Epithelial cell of prostate (primary cell): ENCODE measurements around the gene PCP2.
"Not testable (repeated sequence)": the region's sequence is repeated elsewhere in the genome, so short reads cannot be mapped to it uniquely, and the experiment has no call there.

Experiments
- DNase-seq: peaks from one replicate; pipeline ENCODE4 v3.0.0-alpha.2; 2011; ENCODE audit warnings: low read depth, low spot score
- H3K27ac ChIP-seq: fragments of 450-650 bp; 2 replicates; pipeline ENCODE4 v1.5.1; 2017; ENCODE audit warnings: mild to moderate bottlenecking

PCP2 gene

DNA sequence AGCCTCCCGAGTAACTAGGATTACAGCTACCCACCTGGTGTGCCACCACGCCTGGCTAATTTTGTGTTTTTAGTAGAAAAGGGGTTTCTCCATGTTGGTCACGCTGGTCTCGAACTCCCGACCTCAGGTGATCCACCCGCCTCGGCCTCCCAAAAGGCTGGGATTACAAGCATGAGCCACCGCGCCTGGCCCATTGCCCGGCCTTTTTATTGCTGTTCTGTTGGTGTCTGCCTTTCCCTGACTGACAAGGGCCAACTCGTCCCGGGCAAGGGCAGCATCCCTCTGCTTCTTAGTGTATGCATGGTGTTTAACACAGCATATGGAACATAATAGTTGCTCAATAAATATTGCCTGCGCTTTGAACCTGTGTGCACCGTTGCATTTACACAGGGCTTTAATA lies 29.1 kb upstream of the PCP2 start:
- DNase-seq: no peak
- H3K27ac ChIP-seq: no peak overlapping the region

DNA sequence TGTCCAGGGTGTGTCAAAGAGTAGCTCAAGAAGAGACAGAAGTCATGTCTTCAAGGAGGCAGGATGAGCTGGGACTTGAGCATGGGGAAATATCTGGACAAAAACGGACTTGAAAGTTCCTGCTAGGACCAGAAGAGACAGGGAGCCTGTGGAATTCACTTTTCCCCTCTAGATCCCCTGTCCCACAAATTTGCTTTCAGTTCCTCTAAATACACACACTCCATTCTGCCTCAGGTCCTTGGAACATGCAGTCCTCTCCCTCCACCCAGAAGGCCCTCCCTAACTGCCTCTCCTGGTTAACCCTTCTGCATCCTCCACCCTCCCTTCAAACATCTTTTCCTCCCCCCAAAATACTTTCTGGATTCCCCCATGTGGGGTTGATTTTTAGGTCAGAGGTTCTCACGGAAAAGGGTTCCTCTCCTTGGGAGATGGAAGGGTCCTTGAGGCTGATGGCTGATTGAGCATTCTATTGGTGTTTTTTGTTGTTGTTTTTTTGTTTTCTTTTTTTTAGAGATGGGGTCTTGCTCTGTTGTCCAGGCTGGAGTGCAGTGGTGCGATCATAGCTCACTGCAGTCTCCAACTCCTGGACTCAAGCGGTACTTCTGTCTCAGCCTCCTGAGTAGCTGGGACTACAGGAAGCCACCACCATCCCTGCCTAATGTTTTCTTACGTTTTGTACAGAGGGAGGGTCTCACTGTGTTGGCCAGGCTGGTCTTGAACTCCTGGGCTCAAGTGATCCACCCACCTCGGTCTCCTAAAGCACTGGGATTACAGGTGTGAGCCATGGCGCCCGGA lies 28.4 kb upstream of the PCP2 start:
- no peak overlapping the region for H3K27ac ChIP-seq
- no peak for DNase-seq

DNA sequence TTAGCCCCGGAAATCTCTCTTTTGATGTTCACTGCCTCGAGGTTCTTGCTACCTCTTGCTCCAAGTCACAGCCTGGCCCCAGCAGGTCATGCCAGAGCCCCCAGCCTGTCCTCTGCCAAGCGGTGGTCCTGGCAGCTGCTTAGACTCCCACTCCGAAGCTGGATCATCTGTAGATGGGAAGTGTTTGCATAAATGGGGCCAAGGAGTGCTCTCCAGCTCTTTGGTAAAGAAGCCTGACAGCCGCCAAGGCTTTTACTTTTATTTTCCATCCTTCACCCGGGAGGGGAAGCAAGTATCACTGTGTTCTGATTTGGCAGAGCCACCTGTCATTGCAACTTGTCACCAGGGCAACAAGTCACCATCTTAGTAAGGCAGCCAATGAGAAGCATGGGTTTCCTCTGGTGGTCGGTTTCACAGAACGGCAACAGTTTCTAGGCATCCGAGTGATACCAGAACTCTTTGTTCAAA lies 24.7 kb upstream of the PCP2 start:
- DNase-seq: no peak
- H3K27ac ChIP-seq: no peak overlapping the region

DNA sequence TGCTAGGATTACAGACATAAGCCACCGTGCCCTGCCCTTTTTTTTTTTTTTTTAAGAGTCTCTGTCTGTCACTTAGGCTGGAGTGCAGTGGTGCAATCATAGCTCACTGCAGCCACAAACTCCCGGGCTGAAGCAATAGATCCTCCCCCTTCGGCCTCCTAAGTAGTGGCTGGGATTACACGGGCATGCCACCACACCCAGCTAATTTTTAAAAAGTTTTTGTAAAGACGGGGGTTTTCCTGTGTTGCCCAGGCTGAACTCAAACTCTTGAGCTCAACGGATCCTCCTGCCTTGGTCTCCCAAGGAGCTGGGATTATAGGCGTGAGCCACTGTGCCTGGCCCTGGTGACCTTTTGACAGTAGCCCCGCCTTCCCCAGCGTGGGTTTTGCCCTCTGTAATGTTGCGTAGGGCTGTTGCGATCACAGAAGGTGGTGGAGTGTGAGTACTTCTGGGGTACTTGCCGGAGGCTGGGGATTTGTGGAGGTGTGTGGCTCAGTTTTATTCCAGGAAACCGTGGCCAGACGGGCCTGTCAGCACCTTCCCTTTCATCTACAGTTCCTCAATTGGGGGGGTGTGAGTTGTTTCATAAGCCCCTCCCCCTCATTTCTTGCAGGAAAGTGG lies 23.7 kb upstream of the PCP2 start:
- H3K27ac ChIP-seq: no peak overlapping the region
- no peak for DNase-seq

DNA sequence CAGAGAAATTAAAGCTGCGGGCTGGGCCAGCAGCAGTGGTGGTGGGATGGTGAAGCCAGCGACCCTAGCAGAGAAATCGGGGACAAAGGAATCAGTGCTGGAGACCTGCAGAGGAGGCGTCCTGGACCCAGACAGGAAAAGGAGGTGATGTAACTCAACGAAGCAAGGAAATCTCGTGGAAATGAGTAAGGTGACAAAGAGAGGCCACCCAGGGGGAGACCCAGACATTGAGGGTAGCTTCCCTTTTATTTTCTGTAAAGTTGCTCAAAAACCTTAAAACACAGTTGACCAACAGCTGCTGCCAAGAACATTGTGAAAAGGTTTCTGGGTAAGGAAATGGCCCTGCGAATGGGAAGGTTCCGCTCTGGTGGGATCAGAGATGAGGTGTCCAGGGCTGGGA lies 22.1 kb upstream of the PCP2 start:
- no peak for DNase-seq
- H3K27ac ChIP-seq: no peak overlapping the region

DNA sequence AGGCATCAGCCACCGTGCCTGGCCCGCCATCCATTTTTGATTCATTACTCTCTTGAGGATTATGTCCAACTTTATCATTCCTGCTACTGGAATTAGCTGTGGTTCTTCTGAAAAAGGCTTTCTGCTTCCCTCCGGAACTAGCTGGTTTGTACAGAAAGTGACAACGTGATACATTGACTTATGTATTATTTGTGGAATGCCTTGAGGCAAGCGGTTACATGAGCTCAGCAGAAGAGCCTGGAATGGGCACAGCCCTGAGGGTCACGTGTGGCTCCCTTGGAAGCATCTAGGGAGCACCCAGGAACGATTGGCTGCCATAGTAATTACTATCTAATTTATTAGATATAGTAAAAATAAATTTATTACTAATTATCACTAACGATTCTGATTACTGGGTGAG lies 20.9 kb upstream of the PCP2 start:
- H3K27ac ChIP-seq: no peak overlapping the region
- no peak for DNase-seq

DNA sequence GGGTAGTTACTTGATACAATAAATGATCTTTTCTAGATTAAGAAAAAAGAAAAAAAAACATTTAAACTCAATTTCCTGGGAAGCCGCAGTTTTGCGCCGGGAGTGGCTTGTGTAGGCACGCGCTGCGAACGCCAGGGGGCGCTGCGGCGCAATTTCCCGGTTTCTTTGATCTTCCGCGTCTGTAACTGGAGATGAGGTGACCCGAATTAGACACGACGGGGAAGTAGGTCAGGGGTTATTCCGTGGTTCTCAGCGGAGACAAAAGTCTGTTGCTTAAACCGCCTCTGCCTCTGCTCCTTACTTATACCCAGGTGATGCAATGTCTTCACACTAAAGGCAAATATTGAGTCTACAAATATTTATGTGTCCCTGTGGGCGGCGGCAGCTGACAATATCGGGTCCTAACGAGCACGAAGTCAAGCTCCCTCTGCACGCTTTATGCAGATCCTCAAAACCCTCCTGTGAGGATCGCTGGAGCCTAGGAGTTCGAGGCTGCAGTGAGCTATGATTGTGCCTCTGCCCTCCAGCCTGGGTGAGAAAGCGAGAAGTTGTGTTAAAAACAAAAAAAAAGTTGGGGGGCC lies 18.6 kb upstream of the PCP2 start:
- H3K27ac ChIP-seq: peak overlapping the region; percentile 19
- DNase-seq: peak; percentile 37

DNA sequence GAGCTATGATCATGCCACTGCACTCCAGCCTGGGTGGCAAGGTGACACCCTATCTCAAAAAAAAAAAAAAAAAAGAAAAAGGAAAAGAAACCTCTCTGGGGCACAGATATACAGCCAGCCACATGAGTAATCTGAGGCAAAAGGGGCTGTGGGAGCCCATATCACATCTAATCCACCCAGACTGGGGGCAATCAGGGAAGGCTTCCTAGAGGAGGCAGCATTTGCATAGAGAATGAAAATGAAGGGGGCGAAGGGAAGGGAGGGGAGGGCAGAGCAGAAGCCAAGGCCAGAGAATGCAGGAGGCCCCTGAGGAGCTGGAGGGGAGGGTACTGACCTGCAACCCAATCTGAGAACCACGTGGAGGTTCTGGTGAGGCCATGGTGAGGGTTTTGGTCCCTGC lies 16.6 kb upstream of the PCP2 start:
- no peak for DNase-seq
- no peak overlapping the region for H3K27ac ChIP-seq

DNA sequence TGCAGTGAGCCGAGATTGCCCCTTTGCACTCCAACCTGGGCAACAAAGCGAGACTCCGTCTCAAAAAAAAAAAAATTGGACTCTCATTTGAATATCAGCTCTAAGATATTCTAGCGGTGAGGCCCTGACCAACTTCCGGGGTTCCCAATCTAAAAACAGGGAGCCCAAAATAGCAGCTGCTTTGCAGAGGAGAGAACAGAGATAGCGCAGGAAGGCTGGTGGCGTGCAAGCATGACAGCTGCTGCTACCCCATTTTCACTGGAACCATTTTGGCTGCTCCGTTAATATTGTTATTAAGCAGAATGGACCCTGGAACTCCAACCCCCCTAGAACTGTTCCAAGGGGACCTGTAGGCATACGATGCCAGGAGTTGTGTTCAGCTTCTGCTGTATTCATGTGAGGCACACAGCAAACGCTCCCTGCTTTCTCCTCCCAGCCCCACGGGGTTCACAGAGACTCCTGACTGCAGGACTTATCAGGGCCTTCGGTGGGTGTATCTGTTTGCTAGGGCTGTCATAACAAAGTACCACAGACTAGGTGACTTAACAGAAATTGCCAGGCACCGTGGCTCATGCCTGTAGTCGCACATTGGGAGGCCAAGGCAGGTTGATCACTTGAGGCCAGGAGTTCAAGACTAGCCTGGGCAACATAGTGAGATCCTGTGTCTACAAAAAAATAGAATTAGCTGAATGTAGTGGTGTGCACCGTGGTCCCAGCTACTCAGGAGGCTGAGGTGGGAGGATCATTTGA lies 14.9 kb upstream of the PCP2 start:
- DNase-seq: no peak
- H3K27ac ChIP-seq: no peak overlapping the region

DNA sequence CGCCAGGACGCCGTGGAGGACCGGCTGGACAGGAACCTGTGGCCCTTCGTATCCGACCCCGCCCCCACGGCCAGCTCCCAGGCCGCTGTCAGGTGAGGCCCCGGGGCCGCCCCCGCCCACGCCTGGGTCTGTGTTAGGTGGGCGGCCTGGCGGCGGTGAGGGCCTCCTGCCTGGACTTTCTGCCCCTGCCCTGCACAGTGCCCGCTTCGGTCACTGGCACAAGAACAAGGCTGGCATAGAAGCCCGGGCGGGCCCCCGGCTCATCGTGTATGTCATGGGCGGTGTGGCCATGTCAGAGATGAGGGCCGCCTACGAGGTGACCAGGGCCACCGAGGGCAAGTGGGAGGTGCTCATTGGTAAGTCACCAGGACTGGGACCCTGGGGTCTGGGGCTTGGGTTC lies 13.6 kb upstream of the PCP2 start:
- H3K27ac ChIP-seq: no peak overlapping the region

DNA sequence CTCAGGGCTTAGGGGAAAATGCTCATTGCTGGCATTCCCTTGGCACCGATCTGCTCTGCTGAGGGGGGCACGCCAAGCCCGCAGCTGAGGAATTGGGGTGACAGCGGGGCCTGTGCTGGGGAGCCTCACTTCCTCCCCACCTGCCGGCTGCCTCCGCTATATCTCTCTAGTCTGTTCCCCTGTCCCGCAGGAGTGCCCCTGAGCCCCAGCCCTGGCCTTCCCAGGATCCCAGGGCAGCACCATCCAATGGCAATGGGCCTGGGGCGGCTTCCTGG lies 12.8 kb upstream of the PCP2 start:
- H3K27ac ChIP-seq: no peak overlapping the region
- no peak for DNase-seq

More for the DNA sequence above, 13.6 kb upstream of the PCP2 start:
- DNase-seq: no peak

DNA sequence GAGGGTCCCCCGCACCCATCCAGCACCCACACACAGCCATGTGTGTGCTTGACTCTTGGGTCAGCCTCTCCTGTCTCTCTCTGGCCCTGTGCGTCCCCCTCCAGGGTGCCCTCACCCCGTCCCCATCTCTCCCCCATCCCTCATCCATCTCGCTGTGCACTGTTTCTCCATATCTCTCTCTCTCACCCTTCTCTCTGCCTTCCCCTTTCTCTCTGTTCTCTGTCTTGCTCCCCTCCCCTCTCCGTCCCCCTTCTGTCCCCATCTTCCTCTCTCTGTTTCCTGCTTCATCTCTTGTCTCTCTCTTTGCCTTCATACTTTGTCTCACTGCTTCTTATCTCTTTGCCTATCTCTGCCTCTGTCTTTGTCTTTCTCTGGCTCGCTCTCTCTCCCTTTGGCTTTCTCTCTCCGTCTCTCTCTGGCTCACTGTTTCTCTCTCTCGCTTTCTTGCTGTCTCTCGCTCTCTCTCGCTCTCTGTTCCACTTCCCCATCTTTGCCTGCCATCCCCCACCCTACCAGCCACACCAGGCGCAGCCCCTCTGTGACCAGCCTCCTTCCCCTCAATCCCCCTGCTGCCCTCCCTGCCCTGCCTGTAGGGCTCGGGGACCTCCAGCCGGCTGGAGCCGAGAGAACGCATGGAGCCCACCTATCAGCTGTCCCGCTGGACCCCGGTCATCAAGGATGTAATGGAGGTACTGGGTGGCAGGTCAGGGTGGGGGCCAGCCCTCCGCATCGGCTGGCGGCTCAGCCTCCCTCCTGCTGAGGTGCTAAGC lies 12.3 kb upstream of the PCP2 start:
- H3K27ac ChIP-seq: no peak overlapping the region
- DNase-seq: no peak

DNA sequence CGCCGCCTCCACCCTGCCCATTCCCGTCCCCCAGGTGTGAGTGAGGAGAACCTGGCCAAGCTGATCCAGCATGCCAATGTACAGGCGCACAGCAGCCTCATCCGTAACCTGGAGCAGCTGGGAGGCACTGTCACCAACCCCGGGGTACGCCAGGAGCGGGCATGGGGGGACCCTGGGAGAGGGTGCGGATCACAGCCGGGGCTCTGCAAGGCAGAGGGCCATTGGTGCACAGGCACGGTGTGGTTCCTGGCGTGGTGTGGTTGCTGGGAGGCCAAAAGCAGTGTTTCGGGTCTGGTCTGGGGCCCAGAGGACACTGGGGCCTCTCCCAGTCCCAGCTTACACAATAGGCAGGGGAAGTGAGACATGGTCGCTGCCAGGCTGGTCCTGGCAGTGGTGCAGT lies 11.6 kb upstream of the PCP2 start:
- no peak overlapping the region for H3K27ac ChIP-seq
- DNase-seq: no peak

DNA sequence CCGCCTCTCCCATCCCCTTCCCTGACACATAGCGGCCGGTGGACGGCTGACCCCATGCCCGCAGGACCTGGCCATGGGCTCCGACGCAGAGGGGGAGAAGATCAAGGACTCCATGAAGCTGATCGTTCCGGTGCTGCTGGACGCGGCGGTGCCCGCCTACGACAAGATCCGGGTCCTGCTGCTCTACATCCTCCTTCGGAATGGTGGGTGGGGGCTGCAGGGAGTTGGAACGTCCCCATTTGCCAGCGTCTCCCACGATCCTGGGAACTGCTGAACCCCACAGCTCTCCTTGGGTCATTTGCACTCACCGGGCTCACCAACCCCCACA lies 11.0 kb upstream of the PCP2 start:
- H3K27ac ChIP-seq: no peak overlapping the region
- DNase-seq: no peak

DNA sequence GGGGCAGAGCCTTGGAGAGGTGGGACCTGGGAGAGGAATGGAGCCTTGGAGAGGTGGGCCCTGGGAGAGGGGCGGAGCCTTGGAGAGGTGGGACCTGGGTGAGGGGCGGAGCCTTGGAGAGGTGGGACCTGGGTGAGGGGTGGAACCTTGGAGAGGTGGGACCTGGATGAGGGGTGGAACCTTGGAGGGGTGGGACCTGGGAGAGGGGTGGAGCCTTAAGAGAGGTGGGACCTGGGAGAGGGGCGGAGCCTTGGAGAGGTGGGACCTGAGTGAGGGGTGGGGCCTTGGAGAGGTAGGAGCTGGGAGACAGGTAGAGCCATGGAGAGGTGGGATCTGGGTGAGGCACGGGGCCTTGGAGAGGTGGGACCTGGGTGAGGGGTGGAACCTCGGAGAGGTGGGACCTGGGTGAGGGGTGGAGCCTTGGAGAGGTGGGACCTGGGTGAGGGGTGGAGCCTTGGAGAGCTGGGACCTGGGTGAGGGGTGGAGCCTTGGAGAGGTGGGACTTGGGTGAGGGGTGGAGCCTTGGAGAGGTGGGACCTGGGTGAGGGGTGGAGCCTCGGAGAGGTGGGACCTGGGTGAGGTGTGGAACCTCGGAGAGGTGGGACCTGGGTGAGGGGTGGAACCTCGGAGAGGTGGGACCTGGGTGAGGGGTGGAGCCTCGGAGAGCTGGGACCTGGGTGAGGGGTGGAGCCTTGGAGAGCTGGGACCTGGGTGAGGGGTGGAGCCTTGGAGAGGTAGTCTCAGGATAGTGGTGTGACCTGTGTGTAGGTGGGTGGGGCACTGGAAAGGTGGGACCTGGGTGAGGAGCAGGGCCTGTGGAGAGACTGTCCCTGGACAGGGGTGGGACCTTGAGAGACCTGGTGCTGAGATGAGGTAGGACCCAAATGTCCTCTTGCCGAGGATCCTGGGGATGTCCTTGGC lies 10.4 kb upstream of the PCP2 start:
- H3K27ac ChIP-seq: not testable (repeated sequence)
- DNase-seq: peak; percentile 36

DNA sequence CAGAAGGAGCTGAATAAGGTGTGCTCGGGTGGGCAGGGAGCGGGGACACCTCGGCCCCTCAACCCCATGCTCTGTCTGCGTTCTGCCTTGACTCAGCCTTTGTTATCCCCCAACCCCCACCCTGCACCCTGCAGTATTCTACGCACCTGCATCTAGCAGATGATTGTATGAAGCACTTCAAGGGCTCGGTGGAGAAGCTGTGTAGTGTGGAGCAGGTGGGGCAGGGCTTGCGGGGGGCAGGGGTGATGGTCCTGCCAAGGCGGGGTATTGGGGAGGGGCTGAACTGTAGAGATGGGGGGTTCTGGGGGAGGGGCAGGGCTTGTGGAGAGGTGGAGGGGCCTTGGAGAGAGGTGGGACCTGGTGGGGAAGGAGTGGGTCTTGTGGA lies 9.5 kb upstream of the PCP2 start:
- no peak overlapping the region for H3K27ac ChIP-seq
- DNase-seq: no peak

DNA sequence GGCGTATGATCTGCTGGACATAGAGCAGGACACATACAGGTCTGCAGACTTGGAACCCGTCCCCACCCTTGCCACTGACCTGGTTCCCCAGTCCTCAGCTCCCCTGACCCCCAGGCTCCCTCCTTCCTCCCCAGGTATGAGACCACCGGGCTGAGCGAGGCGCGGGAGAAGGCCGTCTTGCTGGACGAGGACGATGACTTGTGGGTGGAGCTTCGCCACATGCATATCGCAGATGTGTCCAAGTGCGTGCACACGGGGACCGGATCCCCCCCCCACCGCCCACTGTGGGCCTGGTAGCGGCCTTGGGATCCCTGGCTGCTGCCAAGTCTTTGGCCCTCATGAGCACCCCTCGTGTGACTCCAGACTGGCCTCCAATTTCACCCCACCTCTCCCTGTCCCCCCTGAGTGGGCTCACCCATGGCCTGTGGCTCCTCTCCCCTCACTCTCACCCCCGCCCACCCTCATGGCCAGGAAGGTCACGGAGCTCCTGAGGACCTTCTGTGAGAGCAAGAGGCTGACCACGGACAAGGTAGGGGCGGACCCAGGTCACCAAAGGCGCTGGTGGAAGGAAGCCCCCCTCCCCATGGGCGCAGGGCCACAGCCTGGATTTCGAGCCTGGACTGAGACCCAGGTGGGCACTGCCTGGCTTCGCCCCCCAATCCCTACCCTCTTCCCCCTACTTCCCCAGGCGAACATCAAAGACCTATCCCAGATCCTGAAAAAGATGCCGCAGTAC lies 8.9 kb upstream of the PCP2 start:
- no peak overlapping the region for H3K27ac ChIP-seq
- no peak for DNase-seq

DNA sequence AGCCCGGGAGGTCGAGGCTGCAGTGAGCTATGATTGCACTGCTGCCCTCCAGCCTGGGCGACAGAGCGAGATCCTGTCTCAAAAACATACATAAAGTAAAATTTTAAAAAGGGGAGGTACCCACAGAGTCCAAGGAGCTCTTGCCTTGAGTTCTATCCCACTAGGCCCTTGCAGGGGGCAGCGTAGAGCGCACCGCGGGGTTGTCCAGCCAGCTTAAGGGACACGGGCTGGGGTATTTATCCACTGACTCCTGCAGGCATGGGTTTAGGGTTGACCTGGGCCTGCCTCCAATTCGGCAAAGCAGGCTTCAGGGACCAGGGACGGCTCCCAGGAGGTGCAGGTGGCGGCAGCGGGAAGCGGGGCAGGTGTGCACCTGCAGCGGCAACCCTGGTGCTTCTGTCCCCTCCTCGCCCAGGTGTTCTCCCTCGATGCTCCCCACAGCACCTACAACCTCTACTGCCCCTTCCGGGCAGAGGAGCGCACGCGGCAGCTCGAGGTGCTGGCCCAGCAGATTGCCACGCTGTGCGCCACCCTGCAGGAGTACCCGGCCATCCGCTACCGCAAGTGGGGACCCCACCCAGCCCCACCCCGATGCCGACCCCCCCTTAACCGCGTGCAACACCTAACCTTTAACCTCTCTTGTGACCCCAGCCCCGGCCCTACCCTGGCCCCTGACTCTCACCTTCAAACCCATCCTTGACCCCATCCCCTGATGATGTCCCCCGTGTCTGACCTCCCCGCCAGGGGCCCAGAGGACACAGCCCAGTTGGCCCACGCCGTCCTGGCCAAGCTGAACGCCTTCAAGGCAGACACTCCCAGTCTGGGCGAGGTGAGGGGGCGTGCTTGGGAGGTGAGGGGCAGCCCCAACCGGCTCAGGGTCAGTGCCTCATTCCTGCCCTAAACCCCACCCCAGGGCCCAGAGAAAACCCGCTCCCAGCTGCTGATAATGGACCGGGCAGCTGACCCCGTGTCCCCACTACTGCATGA lies 8.1 kb upstream of the PCP2 start:
- no peak for DNase-seq

More for the DNA sequence above, 8.1 kb upstream of the PCP2 start:
- no peak overlapping the region for H3K27ac ChIP-seq
